Bronchial epithelial cell (primary cell): ENCODE data around the gene SBK3. TPM values are rescaled to one million over a fixed set of nuclear protein-coding genes. Genes with fewer than 3 reads are reported as not detected.
"Not testable (repeated sequence)": the region's sequence is repeated elsewhere in the genome, so short reads cannot be mapped to it uniquely, and the experiment has no call there.

ENCODE experiments used
- DNase-seq: peaks from one replicate; pipeline ENCODE4 v3.0.0-alpha.2; 2010; ENCODE audit warnings: low read depth
- FAIRE-seq: peaks from 2 replicates; lab custom pipeline; 2011; peaks lifted over from hg19 to GRCh38; lab: Jason Lieb, UNC
- H3K27me3 ChIP-seq: 2 replicates; pipeline ENCODE4 v1.5.1; 2011; ENCODE audit warnings: low read length; ENCODE audit not compliant: control insufficient read depth, insufficient read depth
- H3K36me3 ChIP-seq: 2 replicates; pipeline ENCODE4 v1.5.1; 2011; ENCODE audit warnings: low read length; ENCODE audit not compliant: control insufficient read depth, insufficient read depth
- H3K4me3 ChIP-seq: 2 replicates; pipeline ENCODE4 v1.5.1; 2011; ENCODE audit warnings: mild to moderate bottlenecking, low read depth, low read length, control low read depth
- CTCF ChIP-seq: IDR thresholded peaks from 2 replicates; pipeline ENCODE4 v1.5.1; 2011; ENCODE audit warnings: mild to moderate bottlenecking, moderate library complexity, low read length, control low read depth, inconsistent platforms; ENCODE audit not compliant: insufficient read depth, severe bottlenecking
- total RNA-seq: library from RNA; depleted of rRNA; stranded (reverse); fragments of >200 nt; gene quantifications from 2 replicates; pipeline ENCODE4 v1.2.1, GENCODE V29; 2014

Gene SBK3
- total RNA-seq, 1 donor from 2014 or later, result not detected

GRCh38 chr19:55578031-55578760 lies 32.9 kb upstream of the SBK3 start:
- Histone ChIP-seq H3K27me3 (no peaks in the 10 kb centered on the region), H3K4me3 (no peak overlapping the region), H3K36me3 (no peaks in the 10 kb centered on the region)
- DNase-seq (no peak), FAIRE-seq (no peak)
- no peak for TF ChIP-seq CTCF

- TF ChIP-seq CTCF, result no peak
- FAIRE-seq, result no peak
Observed at GRCh38 chr19:55576746-55577145, 31.4 kb upstream of the SBK3 start.

GRCh38 chr19:55573929-55574328 lies 28.6 kb upstream of the SBK3 start:
- H3K27me3 ChIP-seq, DNase-seq, H3K4me3 ChIP-seq, FAIRE-seq, H3K36me3 ChIP-seq: not testable (repeated sequence)

More at GRCh38 chr19:55576746-55577145, 31.4 kb upstream of the SBK3 start:
- H3K4me3 ChIP-seq, result no peak overlapping the region
- no peak for DNase-seq
- no peaks in the 10 kb centered on the region for H3K27me3 ChIP-seq
- no peaks in the 10 kb centered on the region for H3K36me3 ChIP-seq

- not testable (repeated sequence) for H3K36me3 ChIP-seq, DNase-seq, H3K27me3 ChIP-seq, H3K4me3 ChIP-seq, FAIRE-seq
Observed at GRCh38 chr19:55569477-55569876, 24.1 kb upstream of the SBK3 start.

GRCh38 chr19:55567708-55568328 lies 22.5 kb upstream of the SBK3 start:
- DNase-seq (no peak), FAIRE-seq (no peak)
- H3K27me3 ChIP-seq, result peaks cover 4% of the 10 kb centered on the region
- H3K36me3 ChIP-seq, result no peaks in the 10 kb centered on the region
- no peak overlapping the region for H3K4me3 ChIP-seq
- TF ChIP-seq CTCF, result no peak

GRCh38 chr19:55566823-55567222 lies 21.5 kb upstream of the SBK3 start:
- FAIRE-seq, result no peak
- no peak for TF ChIP-seq CTCF
- no peak overlapping the region for H3K4me3 ChIP-seq
- no peak for DNase-seq
- H3K36me3 ChIP-seq, result no peaks in the 10 kb centered on the region
- H3K27me3 ChIP-seq, result peaks cover 4% of the 10 kb centered on the region
